Peyer's patch (tissue), 4 donors: ENCODE measurements around the gene PPP3R1.

Source experiments
- POLR2A ChIP-seq, 2 donors: fragments of 450-650 bp; IDR thresholded peaks; one replicate each; pipeline ENCODE4 v1.5.1; 2017; ENCODE audit warnings: antibody characterized with exemption in 2 of 2, mild to moderate bottlenecking in 2 of 2, moderate library complexity in 2 of 2
- TF ChIP-seq, protein P1 (sequence below), 6 experiments: fragments of 450-650 bp in 4 of 6; fragments of 200-600 bp in 2 of 6; sonication (generic) in 1 of 6; IDR thresholded peaks; one replicate each; pipeline ENCODE4 v1.5.1; 2017 to 2019; ENCODE audit warnings: antibody characterized with exemption in 6 of 6, mild to moderate bottlenecking in 3 of 6, moderate library complexity in 1 of 6

DNA sequence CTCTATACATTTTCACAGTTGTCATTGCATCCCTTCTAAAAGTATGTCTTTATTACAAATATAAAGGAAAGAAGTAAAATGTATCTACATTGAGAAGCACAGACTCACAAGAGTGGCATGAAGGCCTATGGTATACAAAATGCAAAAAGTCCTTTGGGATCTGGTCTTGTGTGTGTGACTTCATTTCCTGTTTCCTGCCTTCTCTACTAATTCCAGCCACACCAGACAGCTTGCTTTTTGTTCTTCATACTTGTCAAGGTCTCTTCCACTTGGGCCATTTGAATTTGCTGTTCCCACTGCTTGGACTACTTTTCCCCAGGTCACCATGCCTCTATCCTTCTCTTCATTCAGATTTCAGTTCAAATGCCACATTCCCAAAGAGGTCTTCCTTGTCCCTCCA lies 101.3 kb downstream of the PPP3R1 start:
- TF ChIP-seq, protein P1, sequence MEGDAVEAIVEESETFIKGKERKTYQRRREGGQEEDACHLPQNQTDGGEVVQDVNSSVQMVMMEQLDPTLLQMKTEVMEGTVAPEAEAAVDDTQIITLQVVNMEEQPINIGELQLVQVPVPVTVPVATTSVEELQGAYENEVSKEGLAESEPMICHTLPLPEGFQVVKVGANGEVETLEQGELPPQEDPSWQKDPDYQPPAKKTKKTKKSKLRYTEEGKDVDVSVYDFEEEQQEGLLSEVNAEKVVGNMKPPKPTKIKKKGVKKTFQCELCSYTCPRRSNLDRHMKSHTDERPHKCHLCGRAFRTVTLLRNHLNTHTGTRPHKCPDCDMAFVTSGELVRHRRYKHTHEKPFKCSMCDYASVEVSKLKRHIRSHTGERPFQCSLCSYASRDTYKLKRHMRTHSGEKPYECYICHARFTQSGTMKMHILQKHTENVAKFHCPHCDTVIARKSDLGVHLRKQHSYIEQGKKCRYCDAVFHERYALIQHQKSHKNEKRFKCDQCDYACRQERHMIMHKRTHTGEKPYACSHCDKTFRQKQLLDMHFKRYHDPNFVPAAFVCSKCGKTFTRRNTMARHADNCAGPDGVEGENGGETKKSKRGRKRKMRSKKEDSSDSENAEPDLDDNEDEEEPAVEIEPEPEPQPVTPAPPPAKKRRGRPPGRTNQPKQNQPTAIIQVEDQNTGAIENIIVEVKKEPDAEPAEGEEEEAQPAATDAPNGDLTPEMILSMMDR (IDR thresholded peaks at IDR 0.05) = no peak
- no peak for TF ChIP-seq POLR2A (IDR thresholded peaks at IDR 0.05)
